ENCODE measurements around the gene CST4.
"Not testable (repeated sequence)": the region's sequence is repeated elsewhere in the genome, so short reads cannot be mapped to it uniquely, and the experiment has no call there.

CST4 gene

GRCh38 chr20:23688684-23689398 is at the start of gene CST4:
Gene CST4, minus strand, starts transcription at chr20:23689038. Its CDS starts 69 bp downstream, at chr20:23688969.
- DNase-seq = not testable (repeated sequence)

GRCh38 chr20:23735391-23735790 is 46.6 kb upstream of the CST4 start:
- DNase-seq = not testable (repeated sequence)

- not testable (repeated sequence) for DNase-seq
Measured at GRCh38 chr20:23734949-23735348, 46.1 kb upstream of the CST4 start.

- DNase-seq = not testable (repeated sequence)
Measured at GRCh38 chr20:23734440-23734839, 45.6 kb upstream of the CST4 start.

- no peak for DNase-seq
Measured at GRCh38 chr20:23727016-23727415, 38.2 kb upstream of the CST4 start.

GRCh38 chr20:23725102-23725501 is 36.3 kb upstream of the CST4 start:
- no peak for DNase-seq

GRCh38 chr20:23723659-23724307 is 34.9 kb upstream of the CST4 start:
- not testable (repeated sequence) for DNase-seq

- not testable (repeated sequence) for DNase-seq
Measured at GRCh38 chr20:23722851-23723250, 34.0 kb upstream of the CST4 start.

- DNase-seq = no peak
Measured at GRCh38 chr20:23721962-23722361, 33.1 kb upstream of the CST4 start.

GRCh38 chr20:23719351-23719750 is 30.5 kb upstream of the CST4 start:
- not testable (repeated sequence) for DNase-seq

- DNase-seq = not testable (repeated sequence)
Measured at GRCh38 chr20:23711778-23712177, 22.9 kb upstream of the CST4 start.

GRCh38 chr20:23710771-23711170 is 21.9 kb upstream of the CST4 start:
- DNase-seq = no peak

- no peak for DNase-seq
Measured at GRCh38 chr20:23705895-23706294, 17.1 kb upstream of the CST4 start.

GRCh38 chr20:23702021-23702420 is 13.2 kb upstream of the CST4 start:
- DNase-seq = no peak

GRCh38 chr20:23700931-23701330 is 12.1 kb upstream of the CST4 start:
- DNase-seq = no peak

GRCh38 chr20:23697947-23698346 is 9.1 kb upstream of the CST4 start:
- no peak for DNase-seq

- DNase-seq = not testable (repeated sequence)
Measured at GRCh38 chr20:23695068-23695395, 6.2 kb upstream of the CST4 start.

- DNase-seq = not testable (repeated sequence)
Measured at GRCh38 chr20:23694178-23695067, 5.6 kb upstream of the CST4 start.

GRCh38 chr20:23692725-23693619 is 4.1 kb upstream of the CST4 start:
- not testable (repeated sequence) for DNase-seq

GRCh38 chr20:23691675-23692074 is 2.8 kb upstream of the CST4 start:
- DNase-seq = no peak

GRCh38 chr20:23690581-23690980 is 1.7 kb upstream of the CST4 start:
- DNase-seq = no peak

- no peak for DNase-seq
Measured at GRCh38 chr20:23689399-23689690, 507 bp upstream of the CST4 start.

GRCh38 chr20:23687986-23688385 is 852 bp downstream of the CST4 start:
- no peak for DNase-seq
